Endothelial cell of umbilical vein (primary cell): ENCODE data around the gene KRT31. TPM values are rescaled to one million over a fixed set of nuclear protein-coding genes. Genes with fewer than 3 reads are reported as not detected.

Source experiments
- BruUV-seq: library from RNA; stranded (reverse); fragments of 400-500 nt; replicated peaks from 2 replicates; lab custom pipeline; 2021; lab: Mats Ljungman, UMichigan
- CTCF ChIA-PET: fragments of 300-600, 350-600 bp; sonication (Branson Sonifier 250); formaldehyde crosslinking; loops from one replicate; lab custom pipeline; 2021; ENCODE audit warnings: antibody characterized with exemption, inconsistent platforms; lab: Charles Lee
- POLR2A ChIA-PET: fragments of 300-600, 350-600 bp; sonication (Branson Sonifier 250); formaldehyde crosslinking; loops from one replicate; lab custom pipeline; 2021; ENCODE audit warnings: antibody characterized with exemption, inconsistent platforms; lab: Charles Lee
- DNase-seq: peaks from one replicate; pipeline ENCODE4 v3.0.0-alpha.2; 2011; ENCODE audit warnings: low read depth, low spot score
- FAIRE-seq: peaks from 2 replicates; lab custom pipeline; 2011; peaks lifted over from hg19 to GRCh38; lab: Jason Lieb, UNC
- H2AFZ ChIP-seq: 2 replicates; pipeline ENCODE4 v1.6.0; 2012; ENCODE audit warnings: low read depth, low read length, control low read depth, inconsistent platforms
- H3K27ac ChIP-seq: 2 replicates; pipeline ENCODE4 v1.5.1; 2011; ENCODE audit warnings: low read depth, mild to moderate bottlenecking, control low read depth, low read length, moderate library complexity; ENCODE audit not compliant: insufficient read depth
- H3K27me3 ChIP-seq, 2 experiments: 2 replicates each; pipeline versions ENCODE4 v1.6.0 to v1.6.1; 2011; ENCODE audit warnings: low read length in 2 of 2, mixed read lengths in 1 of 2; ENCODE audit not compliant: control insufficient read depth in 2 of 2, insufficient read depth in 2 of 2
- H3K36me3 ChIP-seq, 2 experiments: 2 replicates in 1 of 2; 3 replicates in 1 of 2; pipeline ENCODE4 v1.5.1; 2011; ENCODE audit warnings: low read length in 2 of 2, mild to moderate bottlenecking in 1 of 2, moderate library complexity in 1 of 2; ENCODE audit not compliant: control insufficient read depth in 2 of 2, insufficient read depth in 2 of 2; ENCODE audit errors: extremely low read depth in 1 of 2
- H3K4me1 ChIP-seq: 3 replicates; pipeline ENCODE4 v1.5.1; 2011; ENCODE audit warnings: mild to moderate bottlenecking, low read length; ENCODE audit not compliant: control insufficient read depth, insufficient read depth; ENCODE audit errors: extremely low read depth
- H3K4me2 ChIP-seq: 2 replicates; pipeline ENCODE4 v1.6.1; 2011; ENCODE audit warnings: low read length, control low read depth, mixed read lengths; ENCODE audit not compliant: insufficient read depth
- H3K4me3 ChIP-seq, 3 experiments: fragments of 200-600 bp in 1 of 3; sonication (generic), shearing (Covaris generic) in 1 of 3; replicated peaks in 1 of 3; 2 replicates each; pipeline ENCODE4 v1.5.1; 2011 to 2016; ENCODE audit warnings: control low read depth in 3 of 3, low read length in 3 of 3, mild to moderate bottlenecking in 2 of 3, inconsistent platforms in 1 of 3, low read depth in 1 of 3, moderate library complexity in 1 of 3; ENCODE audit not compliant: insufficient read depth in 1 of 3
- H3K79me2 ChIP-seq: 2 replicates; pipeline ENCODE4 v1.6.0; 2012; ENCODE audit warnings: low read length, inconsistent platforms; ENCODE audit not compliant: control insufficient read depth, insufficient read depth
- H3K9ac ChIP-seq: replicated peaks from 2 replicates; pipeline ENCODE3; 2011; ENCODE audit warnings: low read length, control low read depth; ENCODE audit not compliant: insufficient read depth; ENCODE audit errors: extremely low read depth
- H3K9me1 ChIP-seq: replicated peaks from 3 replicates; pipeline ENCODE4 v1.6.0; 2011; ENCODE audit warnings: mild to moderate bottlenecking, low read length; ENCODE audit not compliant: control insufficient read depth, insufficient read depth; ENCODE audit errors: extremely low read depth
- H3K9me3 ChIP-seq: replicated peaks from 2 replicates; pipeline ENCODE4 v1.5.1; 2012; ENCODE audit warnings: low read length, inconsistent platforms; ENCODE audit not compliant: control insufficient read depth, insufficient read depth
- H4K20me1 ChIP-seq: replicated peaks from 2 replicates; pipeline ENCODE3; 2011; ENCODE audit warnings: mild to moderate bottlenecking, low read length; ENCODE audit not compliant: control insufficient read depth, insufficient read depth; ENCODE audit errors: extremely low read depth
- EZH2 ChIP-seq: IDR thresholded peaks from 2 replicates; pipeline ENCODE4 v1.6.1; 2012; ENCODE audit warnings: borderline replicate concordance, low read depth, mild to moderate bottlenecking, moderate library complexity, low read length, inconsistent platforms; ENCODE audit not compliant: severe bottlenecking
- FOS ChIP-seq: IDR thresholded peaks from 2 replicates; pipeline ENCODE4 v1.6.1; 2011; ENCODE audit warnings: mild to moderate bottlenecking, low read length, moderate library complexity, borderline replicate concordance; ENCODE audit not compliant: insufficient read depth
- GATA2 ChIP-seq: IDR thresholded peaks from 2 replicates; pipeline ENCODE4 v1.7.0; 2011; ENCODE audit warnings: low read depth, mild to moderate bottlenecking, moderate library complexity, mixed read lengths, low read length; ENCODE audit not compliant: insufficient read length, insufficient read depth
- JUN ChIP-seq: IDR thresholded peaks from 2 replicates; pipeline ENCODE4 v1.6.1; 2011; ENCODE audit warnings: borderline replicate concordance, low read depth; ENCODE audit not compliant: insufficient read length, insufficient read depth
- MYC ChIP-seq: IDR thresholded peaks from one replicate; pipeline ENCODE4 v1.6.1; 2011; ENCODE audit warnings: mild to moderate bottlenecking, low read depth, low read length
- POLR2A ChIP-seq: IDR thresholded peaks from 2 replicates; pipeline ENCODE4 v1.6.1; 2012; ENCODE audit warnings: low read depth, mild to moderate bottlenecking, control low read depth, low read length
- POLR2AphosphoS5 ChIP-seq: IDR thresholded peaks from 2 replicates; pipeline ENCODE4 v1.6.1; 2012; ENCODE audit warnings: low read depth, mild to moderate bottlenecking, control low read depth, low read length, moderate library complexity; ENCODE audit not compliant: insufficient read depth
- dilution Hi-C: fragments of 300-500 bp; cut with MboI; formaldehyde crosslinking; loops from one replicate; pipeline ENCODE4 v1.15.0; 2019; ENCODE audit warnings: low sequenced_read_pairs; ENCODE audit not compliant: extremely low pct_ligation_motif_present
- intact Hi-C: fragments of 100-400 bp; cut with micrococcal nuclease; formaldehyde crosslinking; loops from one replicate; pipeline ENCODE4 v1.10.0; 2022
- polyA plus RNA-seq, 4 experiments: library from polyadenylated mRNA; depleted of rRNA in 3 of 4; stranded (reverse) in 3 of 4; unstranded in 1 of 4; fragments of >200 nt; gene quantifications; 2 replicates each; pipeline versions ENCODE4 v1.2.1 to v1.2.3, GENCODE V29; 2011 to 2012; ENCODE audit warnings: missing spikeins in 1 of 4
- total RNA-seq: library from RNA; stranded (reverse); gene quantifications from 2 replicates; pipeline ENCODE4 v1.2.3, GENCODE V29; 2021
- TF ChIP-seq, protein P1 (sequence below), 2 donors: IDR thresholded peaks; 1 replicate in 1 of 2; 2 replicates in 1 of 2; pipeline ENCODE4 v1.5.1; 2011; ENCODE audit warnings: low read length in 2 of 2, mild to moderate bottlenecking in 2 of 2, moderate library complexity in 2 of 2, control low read depth in 1 of 2, inconsistent platforms in 1 of 2, low read depth in 1 of 2; ENCODE audit not compliant: insufficient read depth in 1 of 2; ENCODE audit errors: extremely low read depth in 1 of 2
- TF ChIP-seq, protein P2 (sequence below): IDR thresholded peaks from 2 replicates; pipeline ENCODE4 v1.6.1; 2011; ENCODE audit not compliant: insufficient read depth, insufficient read length

KRT31 gene
- total and polyA plus RNA-seq, 2 donors (not counting 3 experiments of a cell fraction or from before 2014, with no cell fraction given), result not detected

DNA sequence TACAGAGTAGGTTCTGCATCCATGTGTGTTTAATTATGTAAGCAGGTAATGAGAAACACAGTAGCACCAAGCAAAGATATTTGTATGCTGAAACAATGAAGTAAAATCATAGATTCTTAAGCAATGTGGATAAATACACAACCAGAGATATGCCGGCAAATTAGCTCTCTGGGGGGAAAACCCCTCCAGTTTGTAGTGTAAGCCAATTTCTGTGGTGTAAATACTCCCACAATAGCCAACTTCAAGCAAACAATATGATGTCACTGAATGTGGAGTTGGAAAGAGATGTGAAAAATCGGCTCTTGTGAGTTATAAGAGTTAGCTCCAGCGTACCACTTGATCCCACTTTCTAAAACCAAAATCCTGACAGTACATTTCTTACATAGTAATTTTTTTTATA, 47.2 kb upstream of the KRT31 start:
- FAIRE-seq, result no peak
- intact Hi-C loops, result no loop called here

More for the DNA sequence above, 47.2 kb upstream of the KRT31 start:
- no peaks in the 10 kb centered on the region for H3K9me3 ChIP-seq
- no peaks in the 10 kb centered on the region for H3K79me2 ChIP-seq
- H4K20me1 ChIP-seq, result no peaks in the 10 kb centered on the region
- no peak overlapping the region for H2AFZ ChIP-seq
- H3K4me2 ChIP-seq, result no peak overlapping the region
- no peak for DNase-seq
- no peak overlapping the region for H3K9ac ChIP-seq
- no TSS peak for BruUV-seq
- dilution Hi-C loops, result no loop called here
- no peaks in the 10 kb centered on the region for H3K9me1 ChIP-seq
- H3K27me3 ChIP-seq, result peaks cover 0 to 5% of the 10 kb centered on the region in 2 experiments
- TF ChIP-seq MYC, result no peak
- no peak for TF ChIP-seq GATA2
- TF ChIP-seq, protein P1, sequence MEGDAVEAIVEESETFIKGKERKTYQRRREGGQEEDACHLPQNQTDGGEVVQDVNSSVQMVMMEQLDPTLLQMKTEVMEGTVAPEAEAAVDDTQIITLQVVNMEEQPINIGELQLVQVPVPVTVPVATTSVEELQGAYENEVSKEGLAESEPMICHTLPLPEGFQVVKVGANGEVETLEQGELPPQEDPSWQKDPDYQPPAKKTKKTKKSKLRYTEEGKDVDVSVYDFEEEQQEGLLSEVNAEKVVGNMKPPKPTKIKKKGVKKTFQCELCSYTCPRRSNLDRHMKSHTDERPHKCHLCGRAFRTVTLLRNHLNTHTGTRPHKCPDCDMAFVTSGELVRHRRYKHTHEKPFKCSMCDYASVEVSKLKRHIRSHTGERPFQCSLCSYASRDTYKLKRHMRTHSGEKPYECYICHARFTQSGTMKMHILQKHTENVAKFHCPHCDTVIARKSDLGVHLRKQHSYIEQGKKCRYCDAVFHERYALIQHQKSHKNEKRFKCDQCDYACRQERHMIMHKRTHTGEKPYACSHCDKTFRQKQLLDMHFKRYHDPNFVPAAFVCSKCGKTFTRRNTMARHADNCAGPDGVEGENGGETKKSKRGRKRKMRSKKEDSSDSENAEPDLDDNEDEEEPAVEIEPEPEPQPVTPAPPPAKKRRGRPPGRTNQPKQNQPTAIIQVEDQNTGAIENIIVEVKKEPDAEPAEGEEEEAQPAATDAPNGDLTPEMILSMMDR (IDR thresholded peaks at IDR 0.05; ENCODE audit: extremely low read depth in 1 of 2, insufficient read depth in 1 of 2, low read depth in 1 of 2, low read length in 2 of 2), result no peak
- no peak for TF ChIP-seq JUN
- TF ChIP-seq, protein P2, sequence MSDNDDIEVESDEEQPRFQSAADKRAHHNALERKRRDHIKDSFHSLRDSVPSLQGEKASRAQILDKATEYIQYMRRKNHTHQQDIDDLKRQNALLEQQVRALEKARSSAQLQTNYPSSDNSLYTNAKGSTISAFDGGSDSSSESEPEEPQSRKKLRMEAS, result no peak
- no peak for TF ChIP-seq EZH2
- TF ChIP-seq POLR2A, result no peak
- no peak for TF ChIP-seq POLR2AphosphoS5
- no peak for TF ChIP-seq FOS
- CTCF ChIA-PET, result no interaction called here
- no peak overlapping the region for H3K27ac ChIP-seq
- no peak overlapping the region for H3K4me3 ChIP-seq
- H3K36me3 ChIP-seq, result no peaks in the 10 kb centered on the region
- H3K4me1 ChIP-seq, result no peaks in the 10 kb centered on the region
- POLR2A ChIA-PET, result no interaction called here
